Measurements from ENCODE around the gene KRT15.

Gene KRT15

DNA sequence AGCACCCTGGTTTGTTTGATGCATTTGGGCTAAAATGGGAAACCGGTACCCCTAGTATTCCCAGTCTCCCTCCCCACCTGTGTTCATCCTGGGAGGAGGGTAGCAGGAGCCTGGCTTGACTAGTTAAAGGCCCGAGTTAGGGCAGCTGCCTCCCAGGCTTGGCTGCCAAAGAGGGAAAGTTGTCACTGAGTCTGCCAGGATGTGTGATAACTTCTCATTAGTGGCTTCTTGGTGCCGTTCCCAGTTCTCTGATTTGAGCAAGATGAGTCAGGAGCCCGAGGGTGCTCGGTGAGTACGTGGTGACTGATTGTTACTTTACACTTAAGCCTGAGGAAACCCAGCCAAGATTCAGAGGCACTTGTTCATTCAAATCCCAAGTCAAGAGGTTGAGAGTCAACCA lies 54.0 kb downstream of the KRT15 start:
- peaks cover 11% of the 10 kb centered on the region for H3K9me3 Mint-ChIP-seq
- no peaks in the 10 kb centered on the region for H3K36me3 Mint-ChIP-seq (ENCODE audit: low read depth)
- TF ChIP-seq, protein P1, sequence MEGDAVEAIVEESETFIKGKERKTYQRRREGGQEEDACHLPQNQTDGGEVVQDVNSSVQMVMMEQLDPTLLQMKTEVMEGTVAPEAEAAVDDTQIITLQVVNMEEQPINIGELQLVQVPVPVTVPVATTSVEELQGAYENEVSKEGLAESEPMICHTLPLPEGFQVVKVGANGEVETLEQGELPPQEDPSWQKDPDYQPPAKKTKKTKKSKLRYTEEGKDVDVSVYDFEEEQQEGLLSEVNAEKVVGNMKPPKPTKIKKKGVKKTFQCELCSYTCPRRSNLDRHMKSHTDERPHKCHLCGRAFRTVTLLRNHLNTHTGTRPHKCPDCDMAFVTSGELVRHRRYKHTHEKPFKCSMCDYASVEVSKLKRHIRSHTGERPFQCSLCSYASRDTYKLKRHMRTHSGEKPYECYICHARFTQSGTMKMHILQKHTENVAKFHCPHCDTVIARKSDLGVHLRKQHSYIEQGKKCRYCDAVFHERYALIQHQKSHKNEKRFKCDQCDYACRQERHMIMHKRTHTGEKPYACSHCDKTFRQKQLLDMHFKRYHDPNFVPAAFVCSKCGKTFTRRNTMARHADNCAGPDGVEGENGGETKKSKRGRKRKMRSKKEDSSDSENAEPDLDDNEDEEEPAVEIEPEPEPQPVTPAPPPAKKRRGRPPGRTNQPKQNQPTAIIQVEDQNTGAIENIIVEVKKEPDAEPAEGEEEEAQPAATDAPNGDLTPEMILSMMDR (IDR thresholded peaks at IDR 0.05; ENCODE audit: unreplicated experiment in 3 of 3): no peak
- no peak overlapping the region for H3K4me3 Mint-ChIP-seq
- peak overlapping the region in 1 of 3 experiments; percentile 62 for H3K27ac Mint-ChIP-seq
- H3K27me3 Mint-ChIP-seq (ENCODE audit: low read depth): peaks cover 24% of the 10 kb centered on the region
- H3K4me1 Mint-ChIP-seq: no peaks in the 10 kb centered on the region

DNA sequence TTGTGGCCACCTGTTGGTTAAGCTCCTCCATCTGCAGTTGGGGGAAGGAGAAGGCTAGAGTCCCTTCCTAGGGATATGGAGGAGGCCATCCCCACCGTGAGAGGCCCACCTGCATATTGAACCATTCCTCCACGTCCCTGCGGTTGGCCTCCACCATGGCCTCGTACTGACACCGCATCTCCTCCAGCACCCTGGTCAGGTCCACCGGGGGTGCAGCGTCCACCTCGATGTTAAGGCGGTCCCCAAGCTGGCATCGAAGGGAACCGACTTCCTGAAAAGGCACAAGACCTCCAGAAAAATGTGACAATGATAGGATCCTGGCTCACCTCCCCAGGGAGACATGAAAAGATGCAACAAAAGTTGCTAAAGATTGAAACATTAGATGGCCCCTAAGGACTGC lies 54.5 kb downstream of the KRT15 start:
- TF ChIP-seq, protein P1 (IDR thresholded peaks at IDR 0.05; ENCODE audit: unreplicated experiment in 3 of 3): no peak
- Mint-ChIP-seq H3K27ac (no peak overlapping the region), H3K4me3 (no peak overlapping the region), H3K27me3 (ENCODE audit: low read depth) (peaks cover 27% of the 10 kb centered on the region), H3K36me3 (ENCODE audit: low read depth) (no peaks in the 10 kb centered on the region), H3K4me1 (no peaks in the 10 kb centered on the region), H3K9me3 (peaks cover 11% of the 10 kb centered on the region)

DNA sequence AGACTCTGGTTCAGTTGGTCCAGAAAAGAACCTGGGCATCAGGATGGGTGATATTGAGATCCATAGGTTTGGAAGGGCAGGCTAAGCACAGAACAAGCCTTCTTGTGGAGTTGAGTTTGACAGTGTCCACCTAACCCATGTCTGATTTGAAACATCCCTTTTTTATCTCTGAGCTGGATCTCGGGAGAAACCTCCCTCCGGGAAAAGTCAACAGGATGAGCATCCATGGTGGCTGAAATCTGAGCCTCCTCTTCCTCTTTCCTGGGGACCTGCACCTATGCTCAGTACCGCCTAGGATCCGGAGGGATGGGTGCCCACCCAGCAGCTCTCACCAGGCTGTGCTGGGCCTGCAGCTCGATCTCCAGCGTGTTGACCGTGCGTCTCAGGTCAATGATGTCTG lies 54.9 kb downstream of the KRT15 start:
- Mint-ChIP-seq H3K36me3 (ENCODE audit: low read depth) (no peaks in the 10 kb centered on the region), H3K27ac (no peak overlapping the region), H3K4me1 (no peaks in the 10 kb centered on the region), H3K27me3 (ENCODE audit: low read depth) (peaks cover 27% of the 10 kb centered on the region), H3K9me3 (peaks cover 11% of the 10 kb centered on the region), H3K4me3 (no peak overlapping the region)
- TF ChIP-seq, protein P1 (IDR thresholded peaks at IDR 0.05; ENCODE audit: unreplicated experiment in 3 of 3): no peak
